Fibroblast of lung (primary cell): ENCODE measurements around the gene AOX1. TPM values are rescaled to one million over a fixed set of nuclear protein-coding genes. Genes with fewer than 3 reads are reported as not detected.

Source experiments
- DNase-seq, 2 donors: peaks; one replicate each; pipeline versions ENCODE4 v3.0.0 to v3.0.0-alpha.2; 2010; ENCODE audit warnings: low read depth in 2 of 2
- H2AFZ ChIP-seq: 2 replicates; pipeline ENCODE4 v1.5.1; 2012; ENCODE audit warnings: low read length, control low read depth, inconsistent platforms
- H3K27ac ChIP-seq: 2 replicates; pipeline ENCODE4 v1.5.1; 2011; ENCODE audit warnings: low read length, control low read depth; ENCODE audit not compliant: insufficient read depth
- H3K27me3 ChIP-seq: 2 replicates; pipeline ENCODE4 v1.5.1; 2011; ENCODE audit warnings: mild to moderate bottlenecking, low read length; ENCODE audit not compliant: control insufficient read depth, insufficient read depth
- H3K36me3 ChIP-seq: 2 replicates; pipeline ENCODE4 v1.5.1; 2011; ENCODE audit warnings: low read length; ENCODE audit not compliant: control insufficient read depth, insufficient read depth
- H3K4me1 ChIP-seq: 2 replicates; pipeline ENCODE4 v1.5.1; 2011; ENCODE audit warnings: low read length; ENCODE audit not compliant: control insufficient read depth, insufficient read depth; ENCODE audit errors: extremely low read depth
- H3K4me2 ChIP-seq: 2 replicates; pipeline ENCODE4 v1.5.1; 2011; ENCODE audit warnings: low read length, control low read depth; ENCODE audit not compliant: insufficient read depth; ENCODE audit errors: extremely low read depth
- H3K4me3 ChIP-seq, 4 experiments: fragments of 200-600 bp in 1 of 4; sonication (generic) in 1 of 4; replicated peaks in 1 of 4; 2 replicates each; pipeline ENCODE4 v1.5.1; 2011 to 2016; ENCODE audit warnings: low read length in 4 of 4, low read depth in 3 of 4, mild to moderate bottlenecking in 3 of 4, control low read depth in 2 of 4, inconsistent platforms in 1 of 4, mixed read lengths in 1 of 4; ENCODE audit not compliant: insufficient read depth in 1 of 4; ENCODE audit errors: control extremely low read depth in 1 of 4
- H3K79me2 ChIP-seq: 2 replicates; pipeline ENCODE4 v1.5.1; 2012; ENCODE audit warnings: mild to moderate bottlenecking, low read length, inconsistent platforms; ENCODE audit not compliant: control insufficient read depth, insufficient read depth
- H3K9ac ChIP-seq: 2 replicates; pipeline ENCODE4 v1.5.1; 2011; ENCODE audit warnings: mild to moderate bottlenecking, low read length, control low read depth; ENCODE audit not compliant: insufficient read depth
- H3K9me3 ChIP-seq: 2 replicates; pipeline ENCODE4 v1.5.1; 2012; ENCODE audit warnings: low read depth, low read length; ENCODE audit not compliant: control insufficient read depth, insufficient read depth
- H4K20me1 ChIP-seq: 2 replicates; pipeline ENCODE4 v1.5.1; 2011; ENCODE audit warnings: low read length; ENCODE audit not compliant: control insufficient read depth, insufficient read depth; ENCODE audit errors: extremely low read depth
- CTCF ChIP-seq, 2 donors: IDR thresholded peaks in 1 of 2; conservative IDR thresholded peaks in 1 of 2; 1 replicate in 1 of 2; 2 replicates in 1 of 2; pipeline ENCODE4 v1.5.1; 2011 to 2012; ENCODE audit warnings: low read length in 2 of 2, control low read depth in 1 of 2, inconsistent platforms in 1 of 2, low read depth in 1 of 2, mild to moderate bottlenecking in 1 of 2
- EZH2 ChIP-seq: IDR thresholded peaks from 2 replicates; pipeline ENCODE4 v1.5.1; 2012; ENCODE audit warnings: low read length, control low read depth, mild to moderate bottlenecking; ENCODE audit errors: missing control alignments
- polyA plus RNA-seq, 2 donors: library from polyadenylated mRNA; depleted of rRNA in 1 of 2; stranded (reverse) in 1 of 2; unstranded in 1 of 2; fragments of >200 nt; gene quantifications; 2 replicates each; pipeline ENCODE4 v1.2.1, GENCODE V29; 2011 to 2012; ENCODE audit warnings: missing spikeins in 1 of 2
- total RNA-seq: library from RNA; depleted of rRNA; stranded (reverse); fragments of >200 nt; gene quantifications from 2 replicates; pipeline ENCODE4 v1.2.1, GENCODE V29; 2014

AOX1 gene
- total and polyA plus RNA-seq, 2 donors (not counting 1 experiment from before 2014, with no cell fraction given), result 39.4 to 65.1 TPM

GRCh38 chr2:200603972-200604371, 18.2 kb downstream of the AOX1 start:
- H3K4me1 ChIP-seq, result peaks cover 16% of the 10 kb centered on the region
- H3K27ac ChIP-seq, result peak overlapping the region; percentile 9
- H3K27me3 ChIP-seq, result no peaks in the 10 kb centered on the region
- TF ChIP-seq EZH2 (no peak), CTCF (conservative IDR thresholded peaks at IDR 0.05 in 1 of 2, IDR thresholded peaks at IDR 0.05 in 1 of 2; ENCODE audit: low read depth in 1 of 2, low read length in 2 of 2) (no peak)
- no peaks in the 10 kb centered on the region for H3K79me2 ChIP-seq
- H3K36me3 ChIP-seq, result no peaks in the 10 kb centered on the region
- H4K20me1 ChIP-seq, result no peaks in the 10 kb centered on the region
- peak; percentile 57 to 80 for DNase-seq
- H2AFZ ChIP-seq, result no peak overlapping the region
- H3K9ac ChIP-seq, result no peak overlapping the region
- no peak overlapping the region for H3K4me3 ChIP-seq
- no peak overlapping the region for H3K4me2 ChIP-seq
- no peaks in the 10 kb centered on the region for H3K9me3 ChIP-seq

GRCh38 chr2:200604571-200605255, 18.9 kb downstream of the AOX1 start:
- no peaks in the 10 kb centered on the region for H3K79me2 ChIP-seq
- H3K27ac ChIP-seq, result no peak overlapping the region
- H3K4me3 ChIP-seq, result no peak overlapping the region
- no peaks in the 10 kb centered on the region for H4K20me1 ChIP-seq
- DNase-seq, result peak; percentile 44 to 60
- no peaks in the 10 kb centered on the region for H3K9me3 ChIP-seq
- H3K4me1 ChIP-seq, result peaks cover 21% of the 10 kb centered on the region
- no peaks in the 10 kb centered on the region for H3K36me3 ChIP-seq
- H2AFZ ChIP-seq, result no peak overlapping the region
- no peaks in the 10 kb centered on the region for H3K27me3 ChIP-seq
- TF ChIP-seq EZH2, result no peak
- no peak for TF ChIP-seq CTCF (conservative IDR thresholded peaks at IDR 0.05 in 1 of 2, IDR thresholded peaks at IDR 0.05 in 1 of 2; ENCODE audit: low read depth in 1 of 2, low read length in 2 of 2)
- H3K9ac ChIP-seq, result no peak overlapping the region
- H3K4me2 ChIP-seq, result no peak overlapping the region

- H3K27me3 ChIP-seq, result no peaks in the 10 kb centered on the region
- H3K4me1 ChIP-seq, result peaks cover 19% of the 10 kb centered on the region
- peaks cover 2% of the 10 kb centered on the region for H3K36me3 ChIP-seq
- H3K9ac ChIP-seq, result no peak overlapping the region
- H3K4me2 ChIP-seq, result peak overlapping the region; percentile 16
- peak overlapping the region; percentile 71 for H3K27ac ChIP-seq
- DNase-seq, result no peak
- no peaks in the 10 kb centered on the region for H3K9me3 ChIP-seq
- H2AFZ ChIP-seq, result no peak overlapping the region
- no peak for TF ChIP-seq EZH2
- no peak for TF ChIP-seq CTCF (conservative IDR thresholded peaks at IDR 0.05 in 1 of 2, IDR thresholded peaks at IDR 0.05 in 1 of 2; ENCODE audit: low read depth in 1 of 2, low read length in 2 of 2)
- H3K4me3 ChIP-seq, result no peak overlapping the region
- no peaks in the 10 kb centered on the region for H4K20me1 ChIP-seq
- no peaks in the 10 kb centered on the region for H3K79me2 ChIP-seq
Measured at GRCh38 chr2:200608341-200609027, 22.7 kb downstream of the AOX1 start.
